HG03159 (cell line): Measurements from ENCODE around the gene GGA1.
"Not testable (repeated sequence)": the region's sequence is repeated elsewhere in the genome, so short reads cannot be mapped to it uniquely, and the experiment has no call there.

Experiments used
- ATAC-seq: cut with Tn5 transposase; IDR thresholded peaks from one replicate; pipeline ENCODE4 v1.9.1; 2021; ENCODE audit warnings: mild to moderate bottlenecking, moderate library complexity; ENCODE audit not compliant: unreplicated experiment

Gene GGA1

DNA sequence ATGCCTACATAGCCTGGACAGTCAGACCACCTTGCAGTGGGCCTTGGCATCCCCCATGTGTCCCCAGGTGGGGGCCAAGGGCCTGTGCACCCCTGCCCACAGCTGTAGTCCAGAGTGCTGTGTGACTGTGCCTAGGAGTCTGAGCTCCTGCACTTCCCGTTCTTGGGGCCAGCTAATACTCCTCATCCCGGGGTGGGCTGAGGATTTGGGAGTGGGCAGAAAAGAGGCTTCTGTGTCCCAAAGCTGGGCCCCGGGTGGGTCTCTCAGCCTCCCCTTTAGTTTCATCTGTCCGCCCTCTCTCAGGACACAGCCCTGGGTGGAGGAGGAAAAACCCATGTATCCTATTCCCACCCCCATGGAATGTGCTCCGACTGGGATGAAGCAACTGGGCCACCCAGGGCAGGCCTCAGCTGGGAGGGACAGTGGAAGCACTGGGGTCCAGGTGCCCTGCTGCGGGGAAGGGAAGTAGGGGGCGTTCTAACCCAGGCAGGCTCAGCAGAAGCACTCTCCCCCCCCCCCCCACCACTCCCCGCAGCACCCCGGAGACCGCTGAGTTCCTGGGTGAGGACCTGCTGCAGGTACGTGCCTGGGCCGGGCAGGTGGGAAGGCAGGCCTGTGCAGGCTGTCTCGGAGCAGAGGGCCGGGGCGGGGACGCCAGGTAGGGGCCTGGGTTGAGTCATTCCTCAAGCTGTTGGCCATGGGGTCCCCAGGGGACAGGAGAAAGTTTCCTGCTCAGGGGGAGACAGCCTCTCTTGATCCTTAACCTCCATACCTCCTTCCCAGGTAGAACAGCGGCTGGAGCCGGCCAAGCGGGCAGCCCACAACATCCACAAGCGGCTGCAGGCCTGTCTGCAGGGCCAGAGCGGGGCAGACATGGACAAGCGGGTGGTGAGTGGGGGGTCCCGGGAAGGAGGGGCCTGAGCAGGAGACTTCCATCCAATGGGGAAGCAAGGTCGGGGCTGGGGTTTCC is 32.2 kb downstream of the GGA1 start:
- no peak for ATAC-seq

- ATAC-seq = no peak
These were observed 32.9 kb downstream of the GGA1 start for GRCh38 chr22:37641561-37641949.

- no peak for ATAC-seq
These were observed 34.7 kb downstream of the GGA1 start for GRCh38 chr22:37643225-37643847.

DNA sequence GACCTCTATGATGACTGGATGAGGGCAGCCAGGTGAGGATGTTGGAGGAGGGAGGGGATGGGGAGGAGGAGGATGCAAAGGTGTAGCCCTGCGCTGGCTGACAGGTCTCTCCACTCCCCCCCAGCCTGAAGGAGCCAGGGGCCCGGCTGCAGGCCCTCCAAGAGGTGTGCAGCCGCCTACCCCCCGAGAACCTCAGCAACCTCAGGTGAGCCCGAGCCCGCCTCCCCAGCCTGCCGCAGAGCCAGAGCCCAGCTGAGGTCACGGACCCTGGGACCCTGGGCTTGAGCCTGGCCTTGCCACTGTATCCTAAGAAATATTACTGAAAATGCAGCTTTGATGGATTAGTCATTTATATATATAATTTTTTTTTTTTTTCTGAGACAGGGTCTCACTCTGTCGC is 38.7 kb downstream of the GGA1 start:
- ATAC-seq = no peak

- ATAC-seq = no peak
These were observed 39.3 kb downstream of the GGA1 start for GRCh38 chr22:37647928-37648327.

DNA sequence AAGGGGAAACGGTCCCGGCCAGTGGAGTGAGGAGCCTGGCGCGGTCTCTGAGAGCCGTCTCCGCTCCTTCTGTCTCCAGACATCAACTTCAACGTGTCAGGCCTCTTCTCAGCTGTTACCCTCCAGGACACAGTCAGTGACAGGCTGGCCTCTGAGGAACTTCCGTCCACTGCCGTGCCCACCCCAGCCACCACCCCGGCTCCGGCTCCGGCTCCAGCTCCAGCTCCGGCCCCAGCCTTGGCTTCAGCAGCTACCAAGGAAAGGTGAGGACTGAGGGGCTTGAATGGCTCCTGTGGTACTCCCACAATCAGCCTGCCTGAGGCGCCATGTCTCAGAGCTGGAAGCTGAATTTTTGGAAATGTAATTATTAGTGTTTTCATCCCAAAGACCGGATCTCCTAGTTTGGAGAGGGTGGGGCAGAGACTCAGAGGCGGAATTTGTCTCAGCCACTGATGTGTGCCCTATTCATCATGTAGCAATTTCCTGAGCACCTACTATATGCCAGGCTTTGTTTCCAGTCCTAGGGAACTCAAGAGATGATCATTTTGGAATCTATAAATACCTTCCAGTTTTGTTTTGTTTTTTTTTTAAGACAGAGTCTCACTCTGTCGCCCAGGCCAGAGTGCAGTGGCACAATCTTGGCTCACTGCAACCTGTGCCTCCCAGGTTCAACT is 42.0 kb downstream of the GGA1 start:
- no peak for ATAC-seq

DNA sequence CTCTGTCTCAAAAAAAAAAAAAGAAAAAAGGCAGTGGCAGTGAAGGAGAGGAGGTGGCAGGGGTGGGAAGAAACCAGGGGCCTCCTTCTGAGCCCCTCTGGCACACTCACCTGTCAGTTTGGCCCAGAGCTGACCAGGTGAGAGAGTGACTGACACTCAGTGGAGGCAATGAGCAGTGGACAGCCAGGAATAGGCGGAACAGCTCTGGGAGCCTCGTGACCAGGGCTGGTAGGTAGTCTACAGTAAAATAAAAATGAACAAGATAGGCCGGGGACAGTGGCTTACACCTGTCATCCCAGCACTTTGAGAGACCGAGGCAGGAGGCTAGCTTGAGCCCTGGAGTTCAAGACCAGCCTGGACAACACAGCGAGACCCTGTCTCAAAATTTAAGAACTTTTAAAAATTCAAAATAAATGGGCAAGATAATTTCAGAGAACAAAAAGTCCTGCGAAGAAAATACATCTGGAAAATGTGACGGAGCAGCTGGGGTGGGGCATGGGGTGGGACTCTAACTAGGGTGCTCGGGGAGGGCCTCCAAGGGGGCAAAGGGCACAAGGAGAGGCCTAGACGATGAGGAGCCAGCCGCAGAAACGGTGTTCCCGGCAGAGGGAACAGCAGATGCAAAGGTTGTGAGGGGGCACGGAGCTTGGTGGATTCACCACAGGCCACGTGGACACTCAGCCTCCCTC is 46.1 kb downstream of the GGA1 start:
- ATAC-seq = no peak

DNA sequence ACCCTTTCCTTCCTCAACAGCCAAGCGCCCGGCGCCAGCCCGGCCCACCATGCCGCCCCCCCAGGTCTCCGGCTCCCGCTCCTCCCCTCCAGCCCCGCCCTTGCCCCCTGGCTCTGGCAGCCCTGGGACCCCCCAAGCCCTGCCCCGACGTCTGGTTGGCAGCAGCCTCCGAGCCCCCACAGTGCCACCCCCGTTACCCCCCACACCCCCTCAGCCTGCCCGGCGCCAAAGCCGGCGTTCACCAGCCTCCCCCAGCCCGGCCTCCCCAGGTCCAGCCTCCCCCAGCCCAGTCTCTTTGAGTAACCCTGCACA is 46.6 kb downstream of the GGA1 start:
- ATAC-seq = no peak

- ATAC-seq = not testable (repeated sequence)
These were observed 47.9 kb downstream of the GGA1 start for GRCh38 chr22:37656583-37656982.

DNA sequence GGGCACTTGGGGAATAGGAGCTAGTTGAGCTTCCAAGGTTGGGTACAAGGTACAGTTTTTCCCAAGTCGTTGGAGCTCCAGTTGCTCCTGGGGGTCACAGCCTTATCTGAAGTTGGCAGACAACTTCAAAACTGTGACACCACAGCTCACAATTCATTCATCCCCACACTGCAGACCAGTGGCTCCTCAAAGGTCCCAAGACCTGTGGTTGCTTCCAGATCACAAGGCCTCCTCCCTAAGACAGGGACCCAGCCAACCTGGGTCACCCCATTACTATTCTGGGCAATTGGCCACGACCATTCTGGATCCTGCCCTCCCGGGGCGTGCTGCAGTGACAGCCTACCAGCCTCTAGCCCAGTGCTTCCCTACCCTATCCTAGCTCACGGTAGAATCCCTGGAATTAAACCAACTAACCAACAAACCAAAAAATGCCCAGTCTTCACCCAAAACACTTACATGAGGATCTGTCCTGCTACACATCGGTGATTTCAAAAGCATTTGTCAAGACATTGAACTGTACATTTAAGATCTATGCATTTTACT is 49.0 kb downstream of the GGA1 start:
- ATAC-seq = peak; percentile 16

DNA sequence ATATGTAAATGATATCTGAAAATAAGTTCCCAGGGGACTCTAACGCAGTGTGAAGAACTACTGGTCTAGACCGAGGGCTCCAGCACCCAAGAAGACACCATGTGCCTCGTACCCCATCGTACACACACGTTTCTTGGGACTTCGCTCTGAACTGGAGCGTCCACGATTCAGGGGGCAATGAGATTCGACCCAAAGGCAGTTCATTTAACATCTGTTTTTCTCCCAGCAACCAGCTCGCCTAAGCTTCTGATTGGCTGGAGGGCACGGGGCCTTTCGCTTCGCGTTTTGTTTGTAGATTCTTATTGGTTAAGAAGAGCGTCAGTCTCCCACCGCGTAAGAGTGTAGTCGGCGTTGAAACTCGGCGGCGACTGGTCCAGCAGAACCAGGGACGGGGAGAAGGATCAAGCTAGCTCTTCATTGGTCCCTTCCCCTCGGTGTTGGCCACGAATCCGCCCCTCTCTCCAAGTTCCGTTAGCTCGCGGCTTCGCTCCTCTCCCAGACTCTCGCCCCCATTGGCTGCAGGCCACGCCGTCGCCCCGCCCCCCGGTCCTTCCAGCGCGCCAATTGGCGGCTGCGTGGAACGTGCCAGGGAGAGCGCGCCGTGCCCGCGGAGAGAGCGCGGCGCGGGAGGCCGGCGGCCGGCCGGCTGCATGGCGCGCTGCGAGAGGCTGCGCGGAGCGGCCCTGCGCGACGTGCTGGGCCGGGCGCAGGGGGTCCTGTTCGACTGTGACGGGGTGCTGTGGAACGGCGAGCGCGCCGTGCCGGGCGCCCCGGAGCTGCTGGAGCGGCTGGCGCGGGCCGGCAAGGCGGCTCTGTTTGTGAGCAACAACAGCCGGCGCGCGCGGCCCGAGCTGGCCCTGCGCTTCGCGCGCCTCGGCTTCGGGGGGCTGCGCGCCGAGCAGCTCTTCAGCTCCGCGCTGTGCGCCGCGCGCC is 49.8 kb downstream of the GGA1 start, which contains the start of gene PDXP:
Gene PDXP (plus strand): TSS at position 591 of the 933 bp plus-strand sequence. CDS start 60 bp downstream, at position 651.
- peak; percentile 78 for ATAC-seq

DNA sequence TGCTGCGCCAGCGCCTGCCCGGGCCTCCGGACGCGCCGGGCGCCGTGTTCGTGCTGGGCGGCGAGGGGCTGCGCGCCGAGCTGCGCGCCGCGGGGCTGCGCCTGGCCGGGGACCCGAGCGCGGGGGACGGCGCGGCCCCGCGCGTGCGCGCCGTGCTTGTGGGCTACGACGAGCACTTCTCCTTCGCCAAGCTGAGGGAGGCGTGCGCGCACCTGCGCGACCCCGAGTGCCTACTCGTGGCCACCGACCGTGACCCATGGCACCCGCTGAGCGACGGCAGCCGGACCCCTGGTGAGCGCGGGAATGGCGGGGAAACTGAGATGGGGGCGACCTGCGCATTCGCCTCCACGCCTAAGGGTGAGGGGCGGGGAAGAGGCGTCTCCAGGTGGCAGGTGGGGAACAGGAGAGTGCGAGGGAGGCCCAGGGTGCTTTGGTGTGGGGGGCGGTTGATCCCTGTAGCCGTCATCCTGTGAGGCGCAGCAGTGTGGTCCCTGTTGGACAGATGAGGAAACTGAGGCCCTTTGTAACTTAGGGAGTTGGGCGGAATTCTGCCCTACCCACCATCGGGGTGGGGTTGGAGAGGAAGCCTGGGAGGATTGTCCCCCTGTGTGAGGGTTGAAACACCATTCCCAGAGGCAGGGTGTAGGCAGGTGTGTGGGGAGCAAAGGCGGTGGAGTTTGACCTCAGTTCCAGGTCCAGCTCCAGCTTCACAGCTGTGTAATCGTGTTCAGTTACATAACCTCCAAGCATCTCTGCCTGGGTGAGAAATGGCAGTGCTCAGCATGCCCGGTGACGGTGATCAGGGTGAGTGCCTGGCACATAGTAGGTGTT is 50.6 kb downstream of the GGA1 start:
- ATAC-seq = peak; percentile 3

DNA sequence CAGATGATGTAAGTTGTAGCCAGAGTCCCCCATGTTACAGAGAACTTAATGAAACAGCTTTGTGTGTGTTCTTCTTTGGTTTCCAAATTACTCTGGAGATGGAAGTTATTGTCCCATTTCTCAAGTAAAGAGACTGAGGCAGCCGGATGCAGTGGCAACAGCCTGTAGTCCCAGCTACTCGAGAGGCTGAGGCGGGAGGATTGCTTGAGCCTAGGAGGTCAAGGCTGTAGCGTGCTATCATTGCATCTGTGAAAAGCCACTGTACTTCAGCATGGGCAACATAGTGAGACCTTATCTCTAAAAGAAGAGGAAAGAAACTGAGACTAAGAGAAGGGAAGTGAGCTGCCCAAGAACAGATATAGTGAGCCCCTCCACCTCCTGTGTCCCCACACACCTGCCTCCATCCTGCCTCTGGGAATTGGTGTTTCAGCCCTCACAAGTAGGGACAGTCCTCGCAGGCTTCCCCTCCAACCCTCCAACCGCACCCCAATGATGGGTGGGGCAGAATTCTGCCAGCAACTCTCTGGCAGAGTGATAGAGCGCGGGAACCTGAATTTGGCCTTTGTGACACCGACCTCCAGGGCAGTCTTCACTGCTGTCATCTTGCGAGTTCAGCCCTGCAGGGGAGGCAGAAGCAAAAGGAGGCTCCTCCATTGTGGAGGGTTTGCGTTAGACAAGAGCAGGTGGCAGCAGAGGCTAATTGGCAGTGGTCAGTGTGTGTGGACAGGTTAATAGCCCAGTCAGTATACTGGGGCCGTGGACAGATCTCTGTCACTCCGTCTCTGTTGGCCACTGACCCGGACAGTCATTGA is 51.5 kb downstream of the GGA1 start:
- ATAC-seq = no peak

DNA sequence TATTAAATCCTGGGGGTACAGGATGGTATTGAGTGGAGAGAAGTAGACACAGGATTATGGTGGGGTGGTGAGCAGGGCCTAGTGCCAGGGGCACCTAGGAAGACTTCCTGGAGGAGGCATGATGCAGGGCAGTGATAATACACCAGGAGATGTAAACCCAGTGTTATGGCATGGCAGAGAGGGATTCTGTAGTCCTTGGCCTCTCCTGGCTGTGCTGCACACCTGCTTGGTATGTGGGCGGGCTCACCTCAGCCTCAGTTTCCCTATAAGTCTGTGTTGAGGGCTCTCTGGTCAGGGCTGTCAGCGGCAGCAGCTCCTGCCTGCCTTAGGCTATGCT is 52.0 kb downstream of the GGA1 start:
- ATAC-seq = no peak

DNA sequence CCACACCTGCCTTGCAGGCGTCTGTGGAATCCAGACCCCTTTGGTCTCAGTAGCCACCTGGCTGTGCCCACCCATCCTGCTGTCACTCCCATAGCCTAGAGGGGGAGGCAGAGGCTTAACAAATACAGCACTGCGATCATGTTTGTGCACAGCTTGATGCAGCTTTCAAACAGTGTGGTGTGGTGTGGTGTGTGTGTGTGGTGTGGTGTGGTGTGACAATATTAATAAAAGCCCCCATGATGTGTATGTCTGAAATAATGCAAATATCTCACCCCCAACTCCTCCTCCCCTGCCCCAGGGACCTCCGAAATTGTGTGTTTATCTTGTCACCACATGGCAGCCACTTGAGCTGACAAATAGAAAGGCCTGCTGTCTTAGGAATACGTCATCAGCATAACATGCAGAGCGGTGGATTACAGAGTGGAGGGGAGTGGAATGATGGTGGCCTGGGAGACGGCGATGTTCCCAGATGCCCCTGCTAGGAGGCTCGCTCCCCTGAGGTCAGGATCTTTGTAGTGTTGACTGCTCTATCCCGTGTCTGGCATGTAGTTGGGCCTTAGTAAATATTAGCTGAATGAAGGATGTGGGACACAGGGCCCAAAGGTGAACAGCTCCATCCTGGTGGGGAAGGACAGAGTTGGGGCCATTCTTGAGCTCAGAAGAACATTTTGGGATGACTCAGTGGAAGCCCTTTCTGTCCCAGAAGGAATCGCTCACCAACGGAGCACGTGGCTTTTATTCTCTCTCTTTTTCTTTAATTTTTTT is 52.7 kb downstream of the GGA1 start:
- ATAC-seq = no peak

DNA sequence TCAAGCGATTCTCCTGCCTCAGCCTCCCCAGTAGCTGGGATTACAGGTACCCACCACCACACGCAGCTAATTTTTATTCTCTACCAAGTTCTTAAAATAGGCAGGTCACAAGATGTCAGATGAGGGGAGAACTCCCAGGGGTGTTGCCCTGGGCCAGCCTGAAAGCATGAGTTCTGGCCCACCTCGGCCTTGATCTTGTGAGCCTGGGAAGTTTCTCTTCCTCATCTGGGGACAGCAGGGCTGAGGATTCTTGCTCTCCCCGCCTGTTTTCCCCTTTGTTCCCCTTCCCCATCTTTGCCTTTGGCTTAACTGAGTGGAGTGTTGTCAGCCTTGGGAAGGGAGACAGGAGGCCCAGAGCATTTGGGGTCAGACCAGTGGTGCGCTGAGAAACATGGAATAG is 53.4 kb downstream of the GGA1 start:
- ATAC-seq = no peak

GRCh38 chr22:37663521-37664140 is 55.0 kb downstream of the GGA1 start:
- ATAC-seq = no peak
